PC-3 (cell line): Measurements from ENCODE around the gene C20orf96. TPM values are rescaled to one million over a fixed set of nuclear protein-coding genes. Genes with fewer than 3 reads are reported as not detected.
A peak's percentile ranks its signal among the peaks of the same experiment; 100 is the strongest.

Source experiments
- ATAC-seq: fragments of 200-7000 bp; cut with Tn5 transposase; 2 replicates; pipeline ENCODE4 v1.9.1; 2020; ENCODE audit warnings: mild to moderate bottlenecking, moderate library complexity
- BruUV-seq: library from RNA; stranded (reverse); fragments of 400-500 nt; replicated peaks from 2 replicates; lab custom pipeline; 2021; lab: Mats Ljungman, UMichigan
- CTCF ChIA-PET: fragments of 300-600 bp; sonication (Branson Sonifier 250); formaldehyde crosslinking; loops from one replicate; lab custom pipeline; 2022; ENCODE audit warnings: antibody characterized with exemption; lab: Charles Lee
- POLR2A ChIA-PET: fragments of 300-600 bp; sonication (Branson Sonifier 250); formaldehyde crosslinking; loops from one replicate; lab custom pipeline; 2022; ENCODE audit warnings: antibody characterized with exemption; ENCODE audit not compliant: unreplicated experiment; lab: Charles Lee
- DNase-seq: peaks from one replicate; pipeline ENCODE4 v3.0.0-alpha.2; 2015
- H2AFZ ChIP-seq: fragments of 300-600 bp; sonication (generic); 2 replicates; pipeline ENCODE4 v1.6.0; 2016; ENCODE audit warnings: antibody characterized with exemption, low read length
- H3F3A ChIP-seq: fragments of 300-600 bp; sonication (generic); one replicate; pipeline ENCODE4 v1.6.0; 2017; ENCODE audit warnings: antibody characterized with exemption, low read length, control low read depth, mild to moderate bottlenecking; ENCODE audit not compliant: unreplicated experiment
- H3K27ac ChIP-seq: fragments of 300-600 bp; sonication (generic); 2 replicates; pipeline ENCODE4 v1.5.1; 2016; ENCODE audit warnings: mild to moderate bottlenecking, low read length
- H3K27me3 ChIP-seq: fragments of 300-600 bp; sonication (generic); 2 replicates; pipeline ENCODE4 v1.6.1; 2016; ENCODE audit warnings: low read length, mixed read lengths
- H3K36me3 ChIP-seq: fragments of 300-600 bp; sonication (generic); 2 replicates; pipeline ENCODE4 v1.6.1; 2016; ENCODE audit warnings: low read depth, mixed run types, low read length, mixed read lengths
- H3K4me1 ChIP-seq: fragments of 300-600 bp; sonication (generic); 2 replicates; pipeline ENCODE4 v1.5.1; 2016; ENCODE audit warnings: low read length; ENCODE audit not compliant: insufficient read depth
- H3K4me2 ChIP-seq: fragments of 300-600 bp; sonication (generic); 2 replicates; pipeline ENCODE4 v1.6.0; 2016; ENCODE audit warnings: low read length
- H3K4me3 ChIP-seq: fragments of 300-600 bp; sonication (generic); 2 replicates; pipeline ENCODE4 v1.5.1; 2016; ENCODE audit warnings: mild to moderate bottlenecking, low read length, mixed read lengths
- H3K79me2 ChIP-seq: fragments of 300-600 bp; sonication (generic); 2 replicates; pipeline ENCODE4 v1.6.1; 2017; ENCODE audit warnings: low read length, mixed read lengths
- H3K9ac ChIP-seq: fragments of 300-600 bp; sonication (generic); 2 replicates; pipeline ENCODE4 v1.6.0; 2016; ENCODE audit warnings: mild to moderate bottlenecking, low read length
- H3K9me2 ChIP-seq: fragments of 300-600 bp; sonication (generic); replicated peaks from 2 replicates; pipeline ENCODE4 v1.6.1; 2016; ENCODE audit warnings: mixed run types, low read length, mixed read lengths
- H3K9me3 ChIP-seq: fragments of 300-600 bp; sonication (generic); 2 replicates; pipeline ENCODE4 v1.6.1; 2016; ENCODE audit warnings: low read length, mixed read lengths
- H4K20me1 ChIP-seq: fragments of 300-600 bp; sonication (generic); 2 replicates; pipeline ENCODE4 v1.6.1; 2016; ENCODE audit warnings: low read length, mixed read lengths
- EZH2 ChIP-seq: fragments of 300-600 bp; sonication (generic); IDR thresholded peaks from one replicate; pipeline ENCODE4 v1.6.1; 2017; ENCODE audit warnings: antibody characterized with exemption, mild to moderate bottlenecking, low read length; ENCODE audit not compliant: unreplicated experiment
- EZH2phosphoT487 ChIP-seq: fragments of 300-600 bp; sonication (generic); IDR thresholded peaks from 2 replicates; pipeline ENCODE4 v1.6.1; 2018; ENCODE audit warnings: mild to moderate bottlenecking, antibody characterized with exemption, low read length, borderline replicate concordance
- intact Hi-C: fragments of 100-400 bp; cut with micrococcal nuclease; formaldehyde crosslinking; loops from 2 replicates; pipeline ENCODE4 v1.9.0; 2023
- total RNA-seq: library from RNA; depleted of rRNA; stranded (reverse); fragments of >200 nt; gene quantifications from 2 replicates; pipeline ENCODE4 v1.2.3, GENCODE V29; 2014
- TF ChIP-seq, protein P1 (sequence below): fragments of 300-600 bp; sonication (generic); conservative IDR thresholded peaks from 2 replicates; pipeline ENCODE4 v1.5.1; 2017; ENCODE audit warnings: antibody characterized with exemption, low read depth, mild to moderate bottlenecking, low read length

C20orf96 gene
- total RNA-seq, 1 experiment from 2014 or later, result 3.4 TPM

DNA sequence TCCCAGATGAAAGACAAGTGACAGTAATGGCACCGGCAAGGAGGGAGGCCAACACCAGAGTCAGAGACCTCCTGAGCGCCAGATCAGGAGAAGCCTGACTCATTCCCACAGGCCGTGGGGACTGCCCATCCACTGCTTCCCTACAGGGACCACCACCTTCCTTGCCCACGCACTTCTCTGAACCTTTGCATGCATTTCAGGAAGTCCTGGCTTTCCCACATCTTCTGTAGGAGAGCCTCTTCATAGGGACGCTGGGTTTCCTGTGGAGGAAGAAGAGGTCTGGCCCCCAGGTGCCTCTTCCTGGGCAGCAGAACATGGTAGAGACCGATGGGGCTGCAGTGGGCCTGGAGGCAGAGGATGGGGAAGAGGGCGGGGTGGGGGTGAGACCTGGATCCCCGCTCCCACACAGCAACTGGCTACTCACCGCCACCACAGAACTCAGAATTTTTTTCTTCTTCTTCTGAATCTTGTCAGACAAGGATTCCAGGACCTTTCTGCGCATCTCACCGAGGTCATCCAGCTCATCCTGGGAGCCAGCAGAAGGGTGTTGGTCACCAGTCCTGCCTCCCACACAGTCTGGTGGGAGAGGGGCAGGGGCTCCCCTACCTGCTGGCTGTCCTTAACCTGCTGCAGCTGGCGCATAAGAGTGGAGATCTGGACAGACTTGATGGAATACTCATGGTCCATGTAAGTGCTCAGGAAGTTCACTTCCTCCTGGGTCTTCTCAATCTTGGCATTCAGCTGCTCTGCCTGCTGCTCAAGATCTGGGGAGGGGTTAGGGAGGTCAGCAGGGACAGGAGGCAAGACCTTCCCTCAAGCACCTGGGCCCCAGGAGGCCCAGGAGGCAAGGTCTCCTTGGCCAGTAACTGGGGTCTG, 13.7 kb downstream of the C20orf96 start:
- no peak overlapping the region for H3K27ac ChIP-seq
- intact Hi-C loops, result no loop called here
- TF ChIP-seq EZH2phosphoT487 (no peak), EZH2 (no peak)
- TF ChIP-seq, protein P1, sequence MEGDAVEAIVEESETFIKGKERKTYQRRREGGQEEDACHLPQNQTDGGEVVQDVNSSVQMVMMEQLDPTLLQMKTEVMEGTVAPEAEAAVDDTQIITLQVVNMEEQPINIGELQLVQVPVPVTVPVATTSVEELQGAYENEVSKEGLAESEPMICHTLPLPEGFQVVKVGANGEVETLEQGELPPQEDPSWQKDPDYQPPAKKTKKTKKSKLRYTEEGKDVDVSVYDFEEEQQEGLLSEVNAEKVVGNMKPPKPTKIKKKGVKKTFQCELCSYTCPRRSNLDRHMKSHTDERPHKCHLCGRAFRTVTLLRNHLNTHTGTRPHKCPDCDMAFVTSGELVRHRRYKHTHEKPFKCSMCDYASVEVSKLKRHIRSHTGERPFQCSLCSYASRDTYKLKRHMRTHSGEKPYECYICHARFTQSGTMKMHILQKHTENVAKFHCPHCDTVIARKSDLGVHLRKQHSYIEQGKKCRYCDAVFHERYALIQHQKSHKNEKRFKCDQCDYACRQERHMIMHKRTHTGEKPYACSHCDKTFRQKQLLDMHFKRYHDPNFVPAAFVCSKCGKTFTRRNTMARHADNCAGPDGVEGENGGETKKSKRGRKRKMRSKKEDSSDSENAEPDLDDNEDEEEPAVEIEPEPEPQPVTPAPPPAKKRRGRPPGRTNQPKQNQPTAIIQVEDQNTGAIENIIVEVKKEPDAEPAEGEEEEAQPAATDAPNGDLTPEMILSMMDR, result no peak
- no peaks in the 10 kb centered on the region for H3F3A ChIP-seq
- H3K9me3 ChIP-seq, result no peaks in the 10 kb centered on the region
- no peaks in the 10 kb centered on the region for H3K4me1 ChIP-seq
- H2AFZ ChIP-seq, result no peak overlapping the region
- ATAC-seq (no peak), DNase-seq (no peak)
- POLR2A ChIA-PET, result no interaction called here
- H3K9me2 ChIP-seq, result no peaks in the 10 kb centered on the region
- H3K27me3 ChIP-seq, result no peaks in the 10 kb centered on the region
- H4K20me1 ChIP-seq, result no peaks in the 10 kb centered on the region
- CTCF ChIA-PET, result no interaction called here
- H3K4me3 ChIP-seq, result no peak overlapping the region
- BruUV-seq, result TSS peak; percentile 39
- H3K9ac ChIP-seq, result no peak overlapping the region
- H3K36me3 ChIP-seq, result peaks cover 11% of the 10 kb centered on the region
- H3K79me2 ChIP-seq, result no peaks in the 10 kb centered on the region
- no peak overlapping the region for H3K4me2 ChIP-seq

DNA sequence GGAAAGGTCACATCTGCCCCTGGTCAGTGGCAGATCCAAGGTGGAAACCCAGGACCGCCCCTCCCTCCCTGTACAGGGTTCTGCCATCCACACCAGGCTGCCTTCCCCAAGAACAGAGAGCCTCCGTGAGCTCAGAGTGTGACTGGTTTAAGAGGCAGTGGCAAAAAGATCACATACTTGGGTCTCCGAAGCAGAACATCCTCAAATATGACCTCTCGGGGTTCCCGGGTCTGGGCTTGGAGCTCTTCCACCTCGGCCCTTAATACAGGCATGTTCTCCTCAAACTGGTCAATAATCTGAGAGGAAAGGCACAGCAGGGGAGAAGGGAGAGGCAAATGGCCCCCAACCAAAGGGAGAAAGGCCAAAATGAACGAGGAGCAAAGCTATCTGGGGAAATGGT, 14.8 kb downstream of the C20orf96 start:
- DNase-seq, result no peak
- CTCF ChIA-PET, result no interaction called here

More for the DNA sequence above, 14.8 kb downstream of the C20orf96 start:
- Histone ChIP-seq H3K79me2 (no peaks in the 10 kb centered on the region), H3K9me3 (no peaks in the 10 kb centered on the region), H3K36me3 (peaks cover 11% of the 10 kb centered on the region), H3K27me3 (no peaks in the 10 kb centered on the region), H3K4me2 (no peak overlapping the region), H3K4me1 (no peaks in the 10 kb centered on the region), H2AFZ (no peak overlapping the region), H4K20me1 (no peaks in the 10 kb centered on the region), H3F3A (no peaks in the 10 kb centered on the region), H3K4me3 (no peak overlapping the region), H3K9ac (no peak overlapping the region), H3K27ac (no peak overlapping the region), H3K9me2 (no peaks in the 10 kb centered on the region)
- BruUV-seq, result no TSS peak
- intact Hi-C loops, result no loop called here
- no peak for ATAC-seq
- POLR2A ChIA-PET, result no interaction called here
- no peak for TF ChIP-seq EZH2
- TF ChIP-seq EZH2phosphoT487, result no peak
- TF ChIP-seq, protein P1, result no peak
